Mesothelial cell of epicardium (in vitro differentiated cells): ENCODE measurements around the gene MCAM. TPM values are rescaled to one million over a fixed set of nuclear protein-coding genes. Genes with fewer than 3 reads are reported as not detected.

Experiments
- DNase-seq, 2 experiments: peaks; one replicate each; pipeline ENCODE4 v3.0.0; 2021; ENCODE audit warnings: low spot score in 2 of 2; ENCODE audit not compliant: unreplicated experiment in 2 of 2
- H3K27ac Mint-ChIP-seq: 2 replicates; pipeline ENCODE4 v1.8.0; 2021; ENCODE audit warnings: mixed read lengths
- H3K27me3 Mint-ChIP-seq: 2 replicates; pipeline ENCODE4 v1.8.0; 2021; ENCODE audit warnings: low read depth, mixed read lengths
- H3K36me3 Mint-ChIP-seq: 2 replicates; pipeline ENCODE4 v1.8.0; 2021; ENCODE audit warnings: mixed read lengths
- H3K4me1 Mint-ChIP-seq: 2 replicates; pipeline ENCODE4 v1.8.0; 2021; ENCODE audit warnings: mixed read lengths
- H3K4me3 Mint-ChIP-seq: 2 replicates; pipeline ENCODE4 v1.8.0; 2021; ENCODE audit warnings: mild to moderate bottlenecking, moderate library complexity, mixed read lengths
- H3K9me3 Mint-ChIP-seq: 2 replicates; pipeline ENCODE4 v1.8.0; 2021; ENCODE audit warnings: mixed read lengths
- CTCF ChIP-seq: fragments of 200-600 bp; sonication (generic); IDR thresholded peaks from one replicate; pipeline ENCODE4 v1.5.0; 2021; ENCODE audit warnings: antibody characterized with exemption; ENCODE audit not compliant: unreplicated experiment
- total RNA-seq: library from RNA; stranded (reverse); gene quantifications from 3 replicates; pipeline ENCODE4 v1.2.1, GENCODE V29; 2021

MCAM gene
- total RNA-seq, 1 donor from 2014 or later: 26.7 TPM

- DNase-seq: no peak
- Mint-ChIP-seq H3K27ac (peak overlapping the region; percentile 98), H3K9me3 (no peaks in the 10 kb centered on the region), H3K4me1 (peaks cover 59% of the 10 kb centered on the region), H3K36me3 (peaks cover 17% of the 10 kb centered on the region), H3K27me3 (no peaks in the 10 kb centered on the region), H3K4me3 (peak overlapping the region; percentile 65)
- TF ChIP-seq CTCF: no peak
Measured at GRCh38 chr11:119361941-119362725, 45.2 kb upstream of the MCAM start.

- no peak for TF ChIP-seq CTCF
- Mint-ChIP-seq H3K4me1 (peaks cover 55% of the 10 kb centered on the region), H3K9me3 (no peaks in the 10 kb centered on the region), H3K27ac (peak overlapping the region; percentile 98), H3K27me3 (no peaks in the 10 kb centered on the region), H3K4me3 (peak overlapping the region; percentile 49), H3K36me3 (peaks cover 17% of the 10 kb centered on the region)
- peak in 1 of 2 experiments; percentile 73 for DNase-seq
Measured at GRCh38 chr11:119361056-119361787, 44.3 kb upstream of the MCAM start.

- Mint-ChIP-seq H3K27ac (peak overlapping the region; percentile 98), H3K9me3 (no peaks in the 10 kb centered on the region), H3K27me3 (no peaks in the 10 kb centered on the region), H3K4me3 (no peak overlapping the region), H3K36me3 (peaks cover 17% of the 10 kb centered on the region), H3K4me1 (peaks cover 47% of the 10 kb centered on the region)
- TF ChIP-seq CTCF: no peak
- DNase-seq: no peak
Measured at GRCh38 chr11:119359365-119360214, 42.7 kb upstream of the MCAM start.

GRCh38 chr11:119357074-119357473 is 40.1 kb upstream of the MCAM start:
- Mint-ChIP-seq H3K4me3 (peak overlapping the region; percentile 49), H3K27me3 (no peaks in the 10 kb centered on the region), H3K9me3 (no peaks in the 10 kb centered on the region), H3K27ac (peak overlapping the region; percentile 43), H3K4me1 (peaks cover 41% of the 10 kb centered on the region), H3K36me3 (peaks cover 17% of the 10 kb centered on the region)
- DNase-seq: no peak
- TF ChIP-seq CTCF: no peak

GRCh38 chr11:119356349-119357031 is 39.6 kb upstream of the MCAM start:
- Mint-ChIP-seq H3K27me3 (no peaks in the 10 kb centered on the region), H3K27ac (peak overlapping the region; percentile 90), H3K4me1 (peaks cover 35% of the 10 kb centered on the region), H3K9me3 (no peaks in the 10 kb centered on the region), H3K36me3 (peaks cover 17% of the 10 kb centered on the region), H3K4me3 (peak overlapping the region; percentile 75)
- TF ChIP-seq CTCF: peak; percentile 94
- DNase-seq: peak; percentile 71 to 84
